Panc1 (cell line): ENCODE measurements around the gene AAMP. TPM values are rescaled to one million over a fixed set of nuclear protein-coding genes. Genes with fewer than 3 reads are reported as not detected.

Experiments
- ATAC-seq: fragments of 200-7000 bp; cut with Tn5 transposase; 2 replicates; pipeline ENCODE4 v1.9.1; 2020; ENCODE audit warnings: mild to moderate bottlenecking, moderate library complexity
- BruUV-seq: library from RNA; stranded (reverse); fragments of 400-500 nt; replicated peaks from 2 replicates; lab custom pipeline; 2021; lab: Mats Ljungman, UMichigan
- CTCF ChIA-PET: fragments of 300-600 bp; sonication (Branson Sonifier 250); formaldehyde crosslinking; loops from one replicate; lab custom pipeline; 2022; ENCODE audit warnings: antibody characterized with exemption; lab: Charles Lee
- POLR2A ChIA-PET: fragments of 300-600 bp; sonication (Branson Sonifier 250); formaldehyde crosslinking; loops from one replicate; lab custom pipeline; 2022; ENCODE audit warnings: antibody characterized with exemption; lab: Charles Lee
- DNase-seq: peaks from one replicate; pipeline ENCODE4 v3.0.0-alpha.2; 2010; ENCODE audit warnings: low read depth, low spot score
- H3K27ac ChIP-seq: 2 replicates; pipeline ENCODE4 v1.5.1; 2011; ENCODE audit warnings: mild to moderate bottlenecking, low read length, inconsistent platforms
- H3K27me3 ChIP-seq: fragments of 200-500 bp; sonication (Bioruptor generic); 2 replicates; pipeline ENCODE4 v1.6.0; 2014; ENCODE audit warnings: low read length, inconsistent platforms; ENCODE audit not compliant: control insufficient read depth, insufficient read depth
- H3K36me3 ChIP-seq: fragments of 200-500 bp; sonication (Bioruptor generic); 2 replicates; pipeline ENCODE4 v1.5.1; 2014; ENCODE audit warnings: inconsistent platforms, mild to moderate bottlenecking, low read length, moderate library complexity; ENCODE audit not compliant: control insufficient read depth, insufficient read depth
- H3K4me1 ChIP-seq: 2 replicates; pipeline ENCODE4 v1.5.1; 2011; ENCODE audit warnings: inconsistent platforms, mild to moderate bottlenecking, low read length, moderate library complexity; ENCODE audit not compliant: control insufficient read depth, insufficient read depth
- H3K4me3 ChIP-seq, 2 experiments: 2 replicates each; pipeline ENCODE4 v1.5.1; 2011 to 2012; ENCODE audit warnings: low read depth in 2 of 2, low read length in 2 of 2, mild to moderate bottlenecking in 2 of 2, inconsistent platforms in 1 of 2, moderate library complexity in 1 of 2
- H3K9me3 ChIP-seq: fragments of 200-500 bp; sonication (Bioruptor generic); 2 replicates; pipeline ENCODE4 v1.5.1; 2014; ENCODE audit warnings: low read depth, mild to moderate bottlenecking, inconsistent platforms, low read length, moderate library complexity; ENCODE audit not compliant: control insufficient read depth, insufficient read depth
- CTCF ChIP-seq: fragments of 450-650 bp; IDR thresholded peaks from 2 replicates; pipeline ENCODE4 v1.5.1; 2017; ENCODE audit warnings: mild to moderate bottlenecking
- POLR2AphosphoS5 ChIP-seq: IDR thresholded peaks from 2 replicates; pipeline ENCODE4 v1.6.1; 2012; ENCODE audit warnings: mild to moderate bottlenecking, low read depth, low read length, moderate library complexity
- REST ChIP-seq, 2 experiments: IDR thresholded peaks; 2 replicates each; pipeline ENCODE4 v1.6.1; 2011 to 2012; ENCODE audit warnings: low read depth in 2 of 2, control low read depth in 1 of 2, low read length in 1 of 2, mild to moderate bottlenecking in 1 of 2, moderate library complexity in 1 of 2; ENCODE audit not compliant: insufficient read depth in 1 of 2
- SIN3A ChIP-seq: IDR thresholded peaks from 2 replicates; pipeline ENCODE4 v1.6.1; 2012; ENCODE audit warnings: low read depth, mild to moderate bottlenecking, low read length, moderate library complexity, borderline replicate concordance; ENCODE audit not compliant: insufficient read depth
- TCF7L2 ChIP-seq: IDR thresholded peaks from 2 replicates; pipeline ENCODE4 v1.6.1; 2011; ENCODE audit warnings: mild to moderate bottlenecking, low read depth, low read length, inconsistent platforms
- in situ Hi-C: cut with HindIII; loops from 2 replicates; pipeline ENCODE4 v1.10.0; 2016; ENCODE audit warnings: low sequenced_read_pairs, low pct_unique_long_range_greater_than_20kb
- intact Hi-C: fragments of 100-400 bp; cut with micrococcal nuclease; formaldehyde crosslinking; loops from one replicate; pipeline ENCODE4 v1.10.0; 2022; ENCODE audit not compliant: unreplicated experiment
- total RNA-seq: library from RNA; stranded (reverse); gene quantifications from one replicate; pipeline ENCODE4 v1.2.1, GENCODE V29; 2021; ENCODE audit not compliant: unreplicated experiment

Gene AAMP
- total RNA-seq, 1 experiment from 2014 or later: 103 TPM

- no peaks in the 10 kb centered on the region for H3K27me3 ChIP-seq
- no peak for TF ChIP-seq POLR2AphosphoS5
- TF ChIP-seq CTCF: no peak; the same call in 1 of the 2 replicates
- no peak for TF ChIP-seq REST (IDR thresholded peaks at IDR 0.05; ENCODE audit: insufficient read depth in 1 of 2, low read depth in 2 of 2, low read length in 1 of 2)
- TF ChIP-seq TCF7L2: no peak
- TF ChIP-seq SIN3A: no peak
- in situ Hi-C loops: no loop called here
- H3K4me3 ChIP-seq: no peak overlapping the region
- ChIA-PET POLR2A (no interaction called here), CTCF (no interaction called here)
- DNase-seq (no peak), ATAC-seq (no peak)
- no peak overlapping the region for H3K27ac ChIP-seq
- BruUV-seq: TSS peak; percentile 42
- H3K4me1 ChIP-seq: peaks cover 8% of the 10 kb centered on the region; the same call in 1 of the 2 replicates
- H3K9me3 ChIP-seq: no peaks in the 10 kb centered on the region
- H3K36me3 ChIP-seq: peaks cover 8% of the 10 kb centered on the region
- intact Hi-C loops: no loop called here
Measured at GRCh38 chr2:218263817-218264641, 5.9 kb downstream of the AAMP start.

GRCh38 chr2:218262631-218263586, 7.0 kb downstream of the AAMP start:
- TF ChIP-seq REST (IDR thresholded peaks at IDR 0.05; ENCODE audit: insufficient read depth in 1 of 2, low read depth in 2 of 2, low read length in 1 of 2) (no peak), CTCF (no peak), POLR2AphosphoS5 (no peak), SIN3A (no peak), TCF7L2 (no peak)
- POLR2A ChIA-PET: interaction anchor here (0.5 kb wide), 1 partner anchor 12 kb away, joined by 4 read pairs; no protein-coding TSS in a partner anchor
- in situ Hi-C loops (no loop called here), intact Hi-C loops (no loop called here)
- peaks cover 8% of the 10 kb centered on the region for H3K36me3 ChIP-seq
- peaks cover 8% of the 10 kb centered on the region; the same call in 1 of the 2 replicates for H3K4me1 ChIP-seq
- DNase-seq (no peak), ATAC-seq (no peak)
- H3K4me3 ChIP-seq: no peak overlapping the region
- H3K27ac ChIP-seq: no peak overlapping the region
- H3K9me3 ChIP-seq: no peaks in the 10 kb centered on the region
- no peaks in the 10 kb centered on the region for H3K27me3 ChIP-seq
- no TSS peak for BruUV-seq
- CTCF ChIA-PET: no interaction called here
